GM12873 (cell line): ENCODE measurements around the gene METTL18.
A peak's percentile ranks its signal among the peaks of the same experiment; 100 is the strongest.

Experiments used
- CTCF ChIP-seq: IDR thresholded peaks from 2 replicates; pipeline ENCODE4 v1.5.1; 2012; ENCODE audit warnings: low read depth, mild to moderate bottlenecking, moderate library complexity, low read length, control low read depth; ENCODE audit not compliant: insufficient read depth; ENCODE audit errors: missing control alignments

The METTL18 gene

GRCh38 chr1:169794530-169795416 is at the start of gene METTL18:
Gene METTL18 (minus strand): TSS chr1:169794907. CDS start chr1:169793695, 1,212 bp downstream.
- TF ChIP-seq CTCF: peak; percentile 64

GRCh38 chr1:169838942-169839341 is 44.2 kb upstream of the METTL18 start:
- no peak for TF ChIP-seq CTCF

- TF ChIP-seq CTCF: no peak
Measured at GRCh38 chr1:169836198-169836597, 41.5 kb upstream of the METTL18 start.

GRCh38 chr1:169835647-169836046 is 40.9 kb upstream of the METTL18 start:
- no peak for TF ChIP-seq CTCF

- no peak for TF ChIP-seq CTCF
Measured at GRCh38 chr1:169834869-169835268, 40.2 kb upstream of the METTL18 start.

- no peak for TF ChIP-seq CTCF
Measured at GRCh38 chr1:169833179-169833901, 38.6 kb upstream of the METTL18 start.

GRCh38 chr1:169829671-169830070 is 35.0 kb upstream of the METTL18 start:
- TF ChIP-seq CTCF: no peak
